Lung (tissue), 11 donors: ENCODE results near the gene CATSPER2. TPM values are rescaled to one million over a fixed set of nuclear protein-coding genes. Genes with fewer than 3 reads are reported as not detected.
A peak's percentile ranks its signal among the peaks of the same experiment; 100 is the strongest.
"Not testable (repeated sequence)": the region's sequence is repeated elsewhere in the genome, so short reads cannot be mapped to it uniquely, and the experiment has no call there.

Experiments
- ATAC-seq: fragments of 200-7000 bp; cut with Tn5 transposase; one replicate; pipeline ENCODE4 v1.9.1; 2020; ENCODE audit warnings: moderate number of reproducible peaks; ENCODE audit not compliant: insufficient read depth, low FRiP score
- DNase-seq, 3 donors: peaks; one replicate each; pipeline ENCODE4 v3.0.0-alpha.2; 2013 to 2017
- H3K27ac ChIP-seq, 2 donors: one replicate each; pipeline ENCODE4 v1.5.1; 2013; ENCODE audit warnings: mild to moderate bottlenecking in 2 of 2, moderate library complexity in 2 of 2, control low read depth in 1 of 2, inconsistent platforms in 1 of 2, low read depth in 1 of 2, low read length in 1 of 2
- H3K27me3 ChIP-seq, 3 donors: one replicate each; pipeline ENCODE4 v1.5.1; 2013; ENCODE audit warnings: low read length in 2 of 3; ENCODE audit not compliant: control insufficient read depth in 3 of 3, insufficient read depth in 3 of 3
- H3K36me3 ChIP-seq, 4 donors: one replicate each; pipeline ENCODE4 v1.5.1; 2013; ENCODE audit warnings: low read length in 4 of 4, mild to moderate bottlenecking in 1 of 4, moderate library complexity in 1 of 4; ENCODE audit not compliant: control insufficient read depth in 4 of 4, insufficient read depth in 4 of 4
- H3K4me1 ChIP-seq, 5 donors: one replicate each; pipeline ENCODE4 v1.5.1; 2013; ENCODE audit warnings: low read length in 5 of 5, mild to moderate bottlenecking in 2 of 5, moderate library complexity in 1 of 5; ENCODE audit not compliant: control insufficient read depth in 5 of 5, insufficient read depth in 5 of 5
- H3K4me3 ChIP-seq: one replicate; pipeline ENCODE4 v1.5.1; 2013; ENCODE audit warnings: mild to moderate bottlenecking, control low read depth, moderate library complexity
- H3K9ac ChIP-seq, 2 donors: one replicate each; pipeline ENCODE4 v1.5.1; 2013; ENCODE audit warnings: low read length in 2 of 2, control low read depth in 1 of 2; ENCODE audit not compliant: insufficient read depth in 1 of 2
- H3K9me3 ChIP-seq, 4 donors: one replicate each; pipeline ENCODE4 v1.5.1; 2013; ENCODE audit warnings: low read length in 3 of 4, mild to moderate bottlenecking in 1 of 4, moderate library complexity in 1 of 4; ENCODE audit not compliant: control insufficient read depth in 4 of 4, insufficient read depth in 3 of 4
- WGBS, 2 donors: extraction: QIAGEN DNeasy Blood & Tissue Kit; methylation state at CpG; one replicate each; pipeline ENCODE4 v1.1.7; 2013; 5-methylcytosine and 5-hydroxymethylcytosine counted together
- polyA plus RNA-seq, 2 donors: library from polyadenylated mRNA; stranded (reverse); fragments of 200-250 nt; gene quantifications; one replicate each; pipeline ENCODE4 v1.2.1, GENCODE V29; 2013
- small RNA-seq: library from RNA; depleted of rRNA; stranded (forward); fragments of <200 nt; gene quantifications from one replicate; pipeline ENCODE3, GENCODE V24; 2014; ENCODE audit warnings: low replicate concordance
- total RNA-seq, 2 donors: library from RNA; depleted of rRNA in 1 of 2; stranded (reverse); fragments of >200 nt in 1 of 2; gene quantifications; one replicate each; pipeline ENCODE4 v1.2.1, GENCODE V29; 2014 to 2021
- donor health status: Bipolar disorder and iron deficiency.
- donor health status: healthy.
- donor health status: DM: yes; HTN: yes; CAD: no.

CATSPER2 gene
- total and polyA plus RNA-seq, 4 donors, result 1.8 to 5.6 (median 3.6) TPM

- H3K4me3 ChIP-seq, H3K4me1 ChIP-seq, DNase-seq, H3K9ac ChIP-seq, H3K36me3 ChIP-seq, H3K27ac ChIP-seq, H3K9me3 ChIP-seq, H3K27me3 ChIP-seq: not testable (repeated sequence)
- WGBS, 2 donors, result no CpG with 5 or more reads among the region's 43 CpGs
- peak; percentile 36 for ATAC-seq
Observed at GRCh38 chr15:43593328-43594190, 55.1 kb downstream of the CATSPER2 start, which contains the start of gene CKMT1B. Gene CKMT1B (plus strand): TSS chr15:43594027. CDS start chr15:43594219, 192 bp downstream.

DNA sequence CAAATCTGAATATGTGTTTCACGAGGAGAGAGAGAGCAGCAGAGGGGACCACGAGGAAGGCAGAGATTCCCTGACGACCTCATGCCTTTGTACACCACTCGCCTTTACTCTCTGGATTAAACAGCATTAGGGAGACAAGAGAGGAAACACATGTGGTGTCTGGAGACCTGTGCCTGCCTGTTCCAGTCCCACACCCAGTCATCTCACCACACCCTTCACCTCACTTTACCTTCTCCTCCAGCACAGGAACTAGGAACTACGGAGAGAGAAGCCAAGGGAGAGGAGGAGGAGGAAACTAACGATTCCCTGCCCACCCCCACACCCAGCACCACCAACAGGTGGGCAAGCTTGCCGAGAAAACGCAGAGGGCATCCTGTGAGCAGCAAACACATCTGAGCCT lies 55.8 kb downstream of the CATSPER2 start:
- not testable (repeated sequence) for H3K27me3 ChIP-seq, H3K9ac ChIP-seq, H3K27ac ChIP-seq, H3K4me1 ChIP-seq, H3K36me3 ChIP-seq, H3K9me3 ChIP-seq, ATAC-seq, H3K4me3 ChIP-seq, DNase-seq
- 24 to 25% methylated on average over 4 of the region's 8 CpGs for WGBS, 2 donors

GRCh38 chr15:43589778-43590466 lies 58.7 kb downstream of the CATSPER2 start, which contains the start of gene PPIP5K1:
Gene PPIP5K1 (minus strand): TSS chr15:43590208. CDS start chr15:43584504, 5,704 bp downstream.
- not testable (repeated sequence) for H3K4me3 ChIP-seq, H3K4me1 ChIP-seq, DNase-seq, H3K9me3 ChIP-seq, H3K27ac ChIP-seq, H3K36me3 ChIP-seq, H3K27me3 ChIP-seq, H3K9ac ChIP-seq
- ATAC-seq, result peak; percentile 99
- no CpG with 5 or more reads among the region's 54 CpGs for WGBS, 2 donors

Small RNA genes lying within 50 kb of the gene (small RNA-seq; reads per million reads assigned to genes)
- gene PDIA3P2, result not detected
- gene RNU6-554P, result not detected
- gene RNU6-610P, result not detected

Other genes with a start within 250 kb of the CATSPER2 start
- gene TP53BP1, start 155.7 kb downstream of the CATSPER2 start, total RNA-seq, result 10 to 100 TPM; 35.3 to 97.4 TPM
- gene TP53BP1, start 155.7 kb downstream of the CATSPER2 start, polyA plus RNA-seq, result 10 to 100 TPM in 1 of 2 donors, 1 to 10 TPM in 1; 8.9 to 12.1 TPM
- gene MAP1A, start 131.2 kb downstream of the CATSPER2 start, total RNA-seq, result 10 to 100 TPM in 1 of 2 donors, 1 to 10 TPM in 1; 8.8 to 17.8 TPM
- gene MAP1A, start 131.2 kb downstream of the CATSPER2 start, polyA plus RNA-seq, result 1 to 10 TPM; 1.8 TPM
- gene PPIP5K1, start 58.6 kb downstream of the CATSPER2 start, total RNA-seq, result 10 to 100 TPM; 23.9 to 40.2 TPM
- gene PPIP5K1, start 58.6 kb downstream of the CATSPER2 start, polyA plus RNA-seq, result 1 to 10 TPM; 8.0 to 8.9 TPM
- 1 to 10 TPM in 1 of 2 donors, not detected in 1; 6.9 TPM for gene CKMT1B, start 54.8 kb downstream of the CATSPER2 start, total RNA-seq
- 1 to 10 TPM; 2.6 to 4.2 TPM for gene CKMT1B, start 54.8 kb downstream of the CATSPER2 start, polyA plus RNA-seq
- gene STRC, start 30.0 kb downstream of the CATSPER2 start, total RNA-seq, result 1 to 10 TPM in 1 of 2 donors, under 1 TPM in 1; 0.40 to 1.0 TPM
- under 1 TPM; 0.03 to 0.28 TPM for gene STRC, start 30.0 kb downstream of the CATSPER2 start, polyA plus RNA-seq
- 1 to 10 TPM in 1 of 2 donors, under 1 TPM in 1; 0.46 to 6.8 TPM for gene CKMT1A, start 45.0 kb upstream of the CATSPER2 start, total RNA-seq
- 1 to 10 TPM; 3.1 to 5.0 TPM for gene CKMT1A, start 45.0 kb upstream of the CATSPER2 start, polyA plus RNA-seq
- gene PDIA3, start 97.6 kb upstream of the CATSPER2 start, total RNA-seq, result 100 to 1,000 TPM; 235 to 580 TPM
- 100 to 1,000 TPM; 365 to 404 TPM for gene PDIA3, start 97.6 kb upstream of the CATSPER2 start, polyA plus RNA-seq
- 10 to 100 TPM in 1 of 2 donors, 1 to 10 TPM in 1; 4.8 to 15.5 TPM for gene ELL3, start 128.1 kb upstream of the CATSPER2 start, total RNA-seq
- gene ELL3, start 128.1 kb upstream of the CATSPER2 start, polyA plus RNA-seq, result 1 to 10 TPM; 3.6 to 4.2 TPM
- gene SERF2, start 143.5 kb upstream of the CATSPER2 start, total RNA-seq, result 100 to 1,000 TPM; 334 to 924 TPM
- gene SERF2, start 143.5 kb upstream of the CATSPER2 start, polyA plus RNA-seq, result 1,000 to 10,000 TPM; 2,106 to 3,331 TPM
- under 1 TPM in 1 of 2 donors, not detected in 1; 0.18 TPM for gene SERINC4, start 151.4 kb upstream of the CATSPER2 start, total RNA-seq
- under 1 TPM; 0.24 to 0.46 TPM for gene SERINC4, start 151.4 kb upstream of the CATSPER2 start, polyA plus RNA-seq
- 10 to 100 TPM in 1 of 2 donors, 1 to 10 TPM in 1; 7.1 to 17.3 TPM for gene HYPK, start 151.8 kb upstream of the CATSPER2 start, total RNA-seq
- gene HYPK, start 151.8 kb upstream of the CATSPER2 start, polyA plus RNA-seq, result 10 to 100 TPM in 1 of 2 donors, 1 to 10 TPM in 1; 8.4 to 24.6 TPM
- gene MFAP1, start 175.8 kb upstream of the CATSPER2 start, total RNA-seq, result 10 to 100 TPM; 16.1 to 17.4 TPM
- gene MFAP1, start 175.8 kb upstream of the CATSPER2 start, polyA plus RNA-seq, result 10 to 100 TPM; 12.5 to 21.8 TPM
- gene WDR76, start 178.2 kb upstream of the CATSPER2 start, total RNA-seq, result 1 to 10 TPM; 5.6 to 6.2 TPM
- 1 to 10 TPM; 2.4 to 2.6 TPM for gene WDR76, start 178.2 kb upstream of the CATSPER2 start, polyA plus RNA-seq